Naive B cell (primary cell): ENCODE results near the gene COBL. TPM values are rescaled to one million over a fixed set of nuclear protein-coding genes. Genes with fewer than 3 reads are reported as not detected.

ENCODE experiments used
- ATAC-seq, 2 donors: fragments of 150-1000 bp; cut with Tn5 transposase; 2 replicates each; pipeline ENCODE4 v1.10.0; 2021; ENCODE audit warnings: low read depth in 2 of 2, mild to moderate bottlenecking in 2 of 2, moderate library complexity in 2 of 2
- DNase-seq: peaks from one replicate; pipeline ENCODE4 v3.0.0; 2022
- H3K27ac Mint-ChIP-seq, 6 donors: one replicate each; pipeline ENCODE4 v1.8.0; 2020 to 2022; ENCODE audit warnings: mild to moderate bottlenecking in 6 of 6, mixed read lengths in 6 of 6, moderate library complexity in 5 of 6, inconsistent platforms in 2 of 6
- H3K27me3 Mint-ChIP-seq, 3 donors: one replicate each; pipeline ENCODE4 v1.8.0; 2021 to 2022; ENCODE audit warnings: mixed read lengths in 3 of 3, mild to moderate bottlenecking in 1 of 3
- H3K36me3 Mint-ChIP-seq, 2 donors: one replicate each; pipeline ENCODE4 v1.8.0; 2020 to 2022; ENCODE audit warnings: mixed read lengths in 2 of 2, inconsistent platforms in 1 of 2, mild to moderate bottlenecking in 1 of 2
- H3K4me1 Mint-ChIP-seq, 3 donors: one replicate each; pipeline ENCODE4 v1.8.0; 2020 to 2022; ENCODE audit warnings: mixed read lengths in 3 of 3, inconsistent platforms in 1 of 3, mild to moderate bottlenecking in 1 of 3, moderate library complexity in 1 of 3
- H3K4me3 Mint-ChIP-seq, 8 donors: one replicate each; pipeline ENCODE4 v1.8.0; 2020 to 2022; ENCODE audit warnings: mild to moderate bottlenecking in 8 of 8, mixed read lengths in 8 of 8, moderate library complexity in 8 of 8, inconsistent platforms in 2 of 8
- H3K9me3 Mint-ChIP-seq, 7 donors: one replicate each; pipeline ENCODE4 v1.8.0; 2020 to 2022; ENCODE audit warnings: mixed read lengths in 7 of 7, mild to moderate bottlenecking in 5 of 7, inconsistent platforms in 2 of 7, moderate library complexity in 1 of 7
- polyA plus RNA-seq, 6 donors: library from polyadenylated mRNA; unstranded; fragments of 300-500 nt; fragmentation: Illumina TruSeq; gene quantifications; one replicate each; pipeline ENCODE4 v1.2.3, GENCODE V29; 2021; ENCODE audit warnings: low read depth in 6 of 6

Gene COBL
- polyA plus RNA-seq, 6 donors from 2014 or later, result not detected

DNA sequence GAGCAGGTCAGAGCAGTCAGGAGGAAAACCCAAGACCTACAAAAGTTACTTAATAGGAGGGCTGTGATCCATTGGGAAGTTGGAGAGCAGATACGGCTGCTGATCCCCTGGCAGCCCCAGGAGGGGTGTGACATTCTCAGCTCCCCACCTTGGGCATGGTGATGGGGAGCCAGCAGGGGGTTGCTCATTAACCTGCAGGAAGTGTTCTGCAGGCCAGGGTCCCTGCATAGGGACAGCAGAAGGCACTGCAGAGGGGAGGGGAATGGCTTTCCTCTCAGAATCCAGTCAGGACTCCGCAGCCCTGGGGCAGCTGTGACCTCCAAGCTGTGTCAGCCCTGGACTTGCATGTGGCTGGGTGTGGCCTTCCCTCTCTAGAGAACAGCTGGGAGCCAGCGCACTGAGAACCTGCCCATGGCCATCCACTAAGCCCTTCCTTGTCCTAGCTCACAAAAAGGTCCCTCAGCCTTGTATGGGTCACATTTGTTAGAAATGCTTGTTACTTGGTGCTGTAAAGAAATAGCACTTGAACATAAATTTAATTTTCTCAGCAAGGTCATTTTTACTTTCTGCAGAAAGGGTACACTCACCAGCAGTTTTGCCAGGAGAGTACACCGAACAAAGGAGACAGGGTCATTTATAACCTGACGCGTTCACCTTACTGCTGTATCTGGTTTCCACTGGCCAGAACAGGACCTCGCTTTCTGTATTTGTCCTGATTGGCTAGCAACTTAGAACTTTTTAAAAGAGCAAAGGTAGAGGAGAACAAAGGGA, 169.6 kb downstream of the COBL start:
- H3K4me3 Mint-ChIP-seq, result no peak overlapping the region
- H3K27me3 Mint-ChIP-seq, result peaks cover 3 to 8% (median 5%) of the 10 kb centered on the region in 3 donors
- peaks cover 4 to 20% (median 11%) of the 10 kb centered on the region in 7 donors for H3K9me3 Mint-ChIP-seq
- DNase-seq (no peak), ATAC-seq (no peak)
- no peaks in the 10 kb centered on the region for H3K4me1 Mint-ChIP-seq
- peaks cover 0 to 8% of the 10 kb centered on the region in 2 donors for H3K36me3 Mint-ChIP-seq
- H3K27ac Mint-ChIP-seq, result peak overlapping the region in 1 of 6 donors; percentile 91

- ATAC-seq (peak in 1 of 2 donors; percentile 28), DNase-seq (no peak)
- Mint-ChIP-seq H3K27me3 (peaks cover 3 to 8% (median 5%) of the 10 kb centered on the region in 3 donors), H3K4me1 (peaks cover 4 to 6% (median 5%) of the 10 kb centered on the region in 3 donors), H3K27ac (no peak overlapping the region), H3K36me3 (peaks cover 0 to 8% of the 10 kb centered on the region in 2 donors), H3K4me3 (no peak overlapping the region), H3K9me3 (peaks cover 4 to 20% (median 8%) of the 10 kb centered on the region in 7 donors)
Observed at GRCh38 chr7:51144178-51144577, 172.4 kb downstream of the COBL start.

- Mint-ChIP-seq H3K27ac (peak overlapping the region in 1 of 6 donors; percentile 33), H3K36me3 (no peaks in the 10 kb centered on the region), H3K27me3 (peaks cover 5 to 8% (median 7%) of the 10 kb centered on the region in 3 donors), H3K4me1 (peaks cover 4 to 6% (median 5%) of the 10 kb centered on the region in 3 donors), H3K4me3 (peak overlapping the region in 1 of 8 donors; percentile 21), H3K9me3 (peaks cover 0 to 12% (median 2%) of the 10 kb centered on the region in 7 donors)
- DNase-seq, result no peak
- ATAC-seq, result no peak
Observed at GRCh38 chr7:51142741-51143385, 173.7 kb downstream of the COBL start.

- DNase-seq, result no peak
- H3K27me3 Mint-ChIP-seq, result peaks cover 5 to 8% (median 7%) of the 10 kb centered on the region in 3 donors
- no peaks in the 10 kb centered on the region for H3K36me3 Mint-ChIP-seq
- ATAC-seq, result no peak
- H3K9me3 Mint-ChIP-seq, result peaks cover 0 to 3% (median 0%) of the 10 kb centered on the region in 7 donors
- peak overlapping the region in 2 of 6 donors; percentile 5 to 28 for H3K27ac Mint-ChIP-seq
- H3K4me1 Mint-ChIP-seq, result peaks cover 4 to 6% (median 5%) of the 10 kb centered on the region in 3 donors
- H3K4me3 Mint-ChIP-seq, result no peak overlapping the region
Observed at GRCh38 chr7:51141451-51142003, 175.1 kb downstream of the COBL start.

DNA sequence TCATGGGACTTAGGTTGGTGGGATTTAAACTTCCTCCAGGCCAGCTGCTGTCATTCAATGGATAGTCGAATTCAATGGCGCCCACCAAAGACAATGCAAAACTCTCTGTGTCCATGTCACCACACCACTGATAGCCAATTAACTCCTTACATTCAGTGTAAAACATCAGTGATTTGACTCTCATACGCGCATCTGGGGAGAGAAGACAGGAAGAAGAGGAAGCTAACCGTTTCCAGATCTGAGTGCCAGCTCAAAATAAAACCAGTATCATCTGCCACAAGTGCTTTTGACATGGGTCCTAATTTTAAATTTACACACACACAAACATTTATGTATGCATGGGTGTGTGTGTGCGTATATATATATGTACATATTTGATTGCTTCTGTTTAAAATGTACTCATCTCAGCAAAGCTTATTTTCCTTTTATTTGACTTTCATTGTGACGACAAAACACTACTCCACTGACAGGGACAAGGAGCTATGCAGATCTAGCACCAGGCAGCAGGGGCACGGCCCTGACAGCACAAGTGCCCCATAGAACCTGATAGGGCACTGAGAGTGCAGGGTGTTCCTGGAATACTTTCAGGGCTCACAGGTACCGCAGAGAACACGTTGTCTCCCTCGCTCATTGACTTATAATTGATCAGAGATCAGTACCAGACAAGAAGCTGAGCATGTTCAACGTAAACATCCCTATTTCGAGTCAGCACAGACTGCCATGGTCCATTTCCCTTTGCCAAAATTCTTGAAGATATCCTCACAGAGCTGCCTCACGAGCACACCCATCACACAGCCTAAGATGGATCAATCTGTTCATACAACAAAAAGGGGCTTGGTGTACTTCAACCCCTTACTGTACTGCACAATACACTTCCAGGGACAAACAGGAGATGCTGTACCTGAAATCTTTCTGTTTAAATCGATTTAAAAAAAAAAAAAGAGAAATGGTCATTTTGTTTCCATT, 176.1 kb downstream of the COBL start:
- peak overlapping the region in 1 of 8 donors; percentile 26 for H3K4me3 Mint-ChIP-seq
- no peaks in the 10 kb centered on the region for H3K36me3 Mint-ChIP-seq
- H3K4me1 Mint-ChIP-seq, result peaks cover 4 to 6% (median 5%) of the 10 kb centered on the region in 3 donors
- H3K9me3 Mint-ChIP-seq, result no peaks in the 10 kb centered on the region
- peaks cover 5 to 8% (median 7%) of the 10 kb centered on the region in 3 donors for H3K27me3 Mint-ChIP-seq
- peak overlapping the region in 1 of 6 donors; percentile 63 for H3K27ac Mint-ChIP-seq
- ATAC-seq (no peak), DNase-seq (no peak)

DNA sequence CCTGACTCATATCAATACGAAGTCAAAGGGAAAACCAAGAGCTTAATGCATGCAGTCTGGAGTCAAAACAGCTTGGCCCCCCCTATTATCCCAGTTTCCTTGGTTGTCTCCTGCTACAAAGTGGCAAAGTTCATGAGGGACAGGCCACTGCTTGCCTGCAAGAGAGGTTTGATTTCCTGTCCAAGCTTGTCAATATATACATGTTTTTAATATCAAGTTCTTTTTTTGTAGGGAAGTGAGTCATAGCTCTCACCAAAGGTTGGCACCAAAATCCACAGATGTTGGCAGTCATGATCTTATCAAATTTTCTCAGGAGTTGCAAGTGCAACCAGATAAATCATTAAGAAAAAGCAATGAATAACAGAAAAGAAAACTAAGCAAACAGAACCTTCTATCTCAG, 176.8 kb downstream of the COBL start:
- Mint-ChIP-seq H3K4me3 (no peak overlapping the region), H3K9me3 (no peaks in the 10 kb centered on the region), H3K27me3 (peaks cover 5 to 8% (median 7%) of the 10 kb centered on the region in 3 donors), H3K27ac (no peak overlapping the region), H3K4me1 (peaks cover 4 to 6% (median 5%) of the 10 kb centered on the region in 3 donors), H3K36me3 (no peaks in the 10 kb centered on the region)
- ATAC-seq, result no peak
- no peak for DNase-seq

- Mint-ChIP-seq H3K9me3 (no peaks in the 10 kb centered on the region), H3K27me3 (peaks cover 5 to 8% (median 7%) of the 10 kb centered on the region in 3 donors), H3K4me1 (peaks cover 4 to 6% (median 5%) of the 10 kb centered on the region in 3 donors), H3K4me3 (no peak overlapping the region), H3K27ac (no peak overlapping the region), H3K36me3 (no peaks in the 10 kb centered on the region)
- DNase-seq, result no peak
- ATAC-seq, result no peak
Observed at GRCh38 chr7:51138123-51139085, 178.2 kb downstream of the COBL start.

GRCh38 chr7:51135576-51135975, 181.0 kb downstream of the COBL start:
- DNase-seq (no peak), ATAC-seq (no peak)
- peaks cover 0 to 3% (median 0%) of the 10 kb centered on the region in 7 donors for H3K9me3 Mint-ChIP-seq
- H3K27me3 Mint-ChIP-seq, result peaks cover 0 to 3% (median 0%) of the 10 kb centered on the region in 3 donors
- no peaks in the 10 kb centered on the region for H3K36me3 Mint-ChIP-seq
- H3K4me1 Mint-ChIP-seq, result peaks cover 2 to 6% (median 3%) of the 10 kb centered on the region in 3 donors
- no peak overlapping the region for H3K4me3 Mint-ChIP-seq
- H3K27ac Mint-ChIP-seq, result no peak overlapping the region

DNA sequence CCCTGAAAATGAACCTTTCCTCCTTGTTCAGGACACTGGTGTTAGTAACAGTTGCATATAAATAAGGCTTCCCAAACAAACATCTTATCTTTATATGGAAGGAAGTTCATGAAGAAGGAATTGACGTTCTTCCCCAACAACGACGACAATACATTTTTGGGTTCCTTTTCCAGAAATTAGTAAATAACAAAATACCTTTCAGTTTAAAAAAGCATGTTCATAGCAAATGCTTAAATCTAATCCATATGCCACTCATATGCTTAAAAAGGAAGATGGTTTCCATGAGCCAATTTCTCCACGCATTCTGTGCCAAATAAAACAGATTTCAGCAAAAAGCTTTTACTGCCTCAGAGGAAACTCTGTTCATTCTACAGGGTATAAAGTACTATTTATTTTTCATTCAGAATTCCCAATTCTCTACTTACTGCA, 182.6 kb downstream of the COBL start:
- no peak overlapping the region for H3K27ac Mint-ChIP-seq
- no peak for DNase-seq
- no peak overlapping the region for H3K4me3 Mint-ChIP-seq
- ATAC-seq, result no peak
- H3K9me3 Mint-ChIP-seq, result peaks cover 0 to 3% (median 0%) of the 10 kb centered on the region in 7 donors
- H3K36me3 Mint-ChIP-seq, result no peaks in the 10 kb centered on the region
- peaks cover 0 to 3% (median 0%) of the 10 kb centered on the region in 3 donors for H3K27me3 Mint-ChIP-seq
- no peaks in the 10 kb centered on the region for H3K4me1 Mint-ChIP-seq

- H3K36me3 Mint-ChIP-seq, result no peaks in the 10 kb centered on the region
- DNase-seq (no peak), ATAC-seq (no peak)
- H3K27me3 Mint-ChIP-seq, result no peaks in the 10 kb centered on the region
- no peaks in the 10 kb centered on the region for H3K4me1 Mint-ChIP-seq
- peaks cover 0 to 3% (median 0%) of the 10 kb centered on the region in 7 donors for H3K9me3 Mint-ChIP-seq
- no peak overlapping the region for H3K27ac Mint-ChIP-seq
- H3K4me3 Mint-ChIP-seq, result no peak overlapping the region
Observed at GRCh38 chr7:51132661-51133060, 183.9 kb downstream of the COBL start.

DNA sequence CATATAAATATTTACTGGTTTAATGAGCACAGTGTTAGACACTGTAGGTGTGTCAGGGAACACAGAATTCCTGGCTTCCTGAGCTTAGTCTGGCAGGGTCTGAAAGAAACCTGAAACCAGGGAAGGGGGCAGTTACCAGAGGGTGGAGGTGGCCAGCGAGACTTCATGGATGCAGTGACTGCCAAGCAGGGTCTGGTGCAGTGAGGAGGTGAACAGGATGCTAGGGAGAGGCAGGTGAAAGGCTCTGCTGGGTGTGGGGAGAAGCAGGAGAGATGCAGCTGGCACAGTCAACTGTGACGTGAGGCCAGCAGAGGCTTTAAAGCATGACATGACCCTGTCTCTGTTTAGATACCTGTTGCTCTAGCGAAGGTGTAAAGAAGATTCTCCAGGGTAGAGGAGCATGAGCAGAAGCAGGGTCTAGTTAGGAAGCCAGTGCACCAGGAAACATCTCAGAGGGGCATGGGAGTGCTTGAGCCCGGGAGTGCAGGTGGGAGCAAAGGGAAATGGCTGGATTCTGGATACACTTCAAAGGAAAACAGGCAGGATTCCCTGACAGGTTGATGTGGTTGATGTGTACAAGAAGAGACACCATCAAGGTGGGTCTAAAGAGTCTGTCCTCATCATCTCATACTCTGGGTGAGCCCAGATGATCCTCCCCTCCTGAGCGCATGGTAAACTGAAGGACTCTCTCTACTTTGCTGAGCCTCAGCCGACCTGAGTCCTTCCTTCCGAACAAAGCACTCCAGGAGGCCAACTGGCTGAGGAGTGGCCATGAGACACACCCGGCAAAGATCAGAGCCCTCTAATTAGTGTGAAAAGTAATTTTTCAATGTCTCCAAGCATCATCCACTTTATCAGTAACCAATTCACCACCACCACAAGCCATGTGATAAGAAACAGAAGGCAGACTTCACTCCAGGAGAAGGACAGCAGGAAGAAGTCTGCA, 186.8 kb downstream of the COBL start:
- Mint-ChIP-seq H3K9me3 (peaks cover 0 to 3% (median 0%) of the 10 kb centered on the region in 7 donors), H3K36me3 (no peaks in the 10 kb centered on the region), H3K4me1 (no peaks in the 10 kb centered on the region), H3K4me3 (no peak overlapping the region), H3K27me3 (no peaks in the 10 kb centered on the region), H3K27ac (peak overlapping the region in 3 of 6 donors; percentile 7 to 79 (median 40))
- DNase-seq (no peak), ATAC-seq (no peak)
